Lower lobe of right lung (tissue), 2 donors: ENCODE results near the gene PYGB. TPM values are rescaled to one million over a fixed set of nuclear protein-coding genes. Genes with fewer than 3 reads are reported as not detected.

Experiments used
- ATAC-seq, 2 donors: fragments of 200-7000 bp; cut with Tn5 transposase; one replicate each; pipeline ENCODE4 v1.9.1; 2020 to 2022; ENCODE audit warnings: mild to moderate bottlenecking in 2 of 2, moderate library complexity in 2 of 2
- DNase-seq: peaks from one replicate; pipeline ENCODE4 v3.0.0-alpha.2; 2020
- H3K27ac ChIP-seq: fragments of 200-600 bp; one replicate; pipeline ENCODE4 v1.8.0; 2022
- H3K27me3 ChIP-seq: fragments of 200-600 bp; one replicate; pipeline ENCODE4 v1.8.0; 2022; ENCODE audit warnings: low read depth
- H3K36me3 ChIP-seq: fragments of 200-600 bp; one replicate; pipeline ENCODE4 v1.8.0; 2022; ENCODE audit warnings: mild to moderate bottlenecking
- H3K4me1 ChIP-seq: fragments of 200-600 bp; one replicate; pipeline ENCODE4 v1.8.0; 2022
- H3K4me3 ChIP-seq: fragments of 200-600 bp; one replicate; pipeline ENCODE4 v1.8.0; 2022; ENCODE audit warnings: mild to moderate bottlenecking
- H3K9me3 ChIP-seq: fragments of 200-600 bp; one replicate; pipeline ENCODE4 v1.8.0; 2022
- intact Hi-C: fragments of 100-400 bp; cut with DNase I; formaldehyde crosslinking; loops from one replicate; pipeline ENCODE4 v1.11.0; 2022
- total RNA-seq: library from RNA; stranded (reverse); fragmentation: NEBNext Ultra II Directional; extraction: Animal tissue kit (Norgen Biotek cat#: 25700); gene quantifications from one replicate; pipeline ENCODE4 v1.2.1, GENCODE V29; 2021
- TF ChIP-seq, protein P1 (sequence below): fragments of 200-600 bp; IDR thresholded peaks from one replicate; pipeline ENCODE4 v1.8.0; 2022; ENCODE audit warnings: antibody characterized with exemption, mild to moderate bottlenecking
- donor health status: DM: no; HTN: yes; CAD: no; lungs with severe emphysema.

The PYGB gene
- total RNA-seq, 1 donor from 2014 or later: 57.5 TPM

DNA sequence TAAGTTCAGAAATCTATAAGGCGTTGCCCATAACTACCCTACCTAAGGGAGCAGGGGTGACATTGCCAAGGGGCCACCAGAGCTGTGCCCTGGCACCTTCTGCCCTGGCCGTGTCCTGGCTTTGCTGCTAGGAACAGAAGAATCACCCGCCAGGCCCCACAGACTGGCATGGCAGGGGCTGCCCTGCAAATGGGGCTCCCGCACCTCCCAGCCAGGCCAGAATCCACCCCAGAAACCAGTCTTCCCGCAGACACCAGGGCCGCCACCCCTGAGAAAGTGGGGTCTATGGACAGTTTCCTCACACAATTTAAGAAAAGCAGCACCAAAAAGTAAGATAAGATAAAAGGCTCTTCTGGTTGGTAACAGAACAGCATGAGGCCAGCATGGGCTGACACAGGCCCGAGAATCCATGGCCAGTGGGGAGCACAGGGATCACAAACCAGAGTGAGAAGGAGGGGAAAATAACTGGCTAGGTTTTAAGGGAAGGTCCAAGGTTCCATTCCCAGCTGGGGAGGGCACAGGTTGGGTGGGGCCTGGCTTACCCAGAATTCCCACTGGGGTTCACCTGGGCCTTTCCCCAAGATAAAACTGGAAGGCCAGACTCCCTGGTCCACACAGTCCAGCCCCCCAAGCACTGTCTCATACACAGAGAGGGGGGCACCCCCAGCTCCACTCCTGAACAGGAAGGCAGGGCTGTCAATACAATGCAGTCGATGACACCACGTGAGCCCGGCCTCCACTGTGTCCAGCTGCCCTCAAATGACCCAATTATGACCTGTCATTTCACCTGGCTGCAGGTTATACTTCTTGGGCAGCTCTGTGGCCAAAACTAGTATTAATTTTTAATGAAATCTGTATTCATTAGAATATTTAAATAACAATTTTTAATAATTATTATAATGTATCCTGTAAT is 59.4 kb downstream of the PYGB start:
- intact Hi-C loops: no loop called here
- H3K27ac ChIP-seq: no peak overlapping the region
- no peaks in the 10 kb centered on the region for H3K9me3 ChIP-seq
- H3K4me1 ChIP-seq: peaks cover 25% of the 10 kb centered on the region
- DNase-seq (peak; percentile 29), ATAC-seq (no peak)
- H3K4me3 ChIP-seq: no peak overlapping the region
- TF ChIP-seq, protein P1, sequence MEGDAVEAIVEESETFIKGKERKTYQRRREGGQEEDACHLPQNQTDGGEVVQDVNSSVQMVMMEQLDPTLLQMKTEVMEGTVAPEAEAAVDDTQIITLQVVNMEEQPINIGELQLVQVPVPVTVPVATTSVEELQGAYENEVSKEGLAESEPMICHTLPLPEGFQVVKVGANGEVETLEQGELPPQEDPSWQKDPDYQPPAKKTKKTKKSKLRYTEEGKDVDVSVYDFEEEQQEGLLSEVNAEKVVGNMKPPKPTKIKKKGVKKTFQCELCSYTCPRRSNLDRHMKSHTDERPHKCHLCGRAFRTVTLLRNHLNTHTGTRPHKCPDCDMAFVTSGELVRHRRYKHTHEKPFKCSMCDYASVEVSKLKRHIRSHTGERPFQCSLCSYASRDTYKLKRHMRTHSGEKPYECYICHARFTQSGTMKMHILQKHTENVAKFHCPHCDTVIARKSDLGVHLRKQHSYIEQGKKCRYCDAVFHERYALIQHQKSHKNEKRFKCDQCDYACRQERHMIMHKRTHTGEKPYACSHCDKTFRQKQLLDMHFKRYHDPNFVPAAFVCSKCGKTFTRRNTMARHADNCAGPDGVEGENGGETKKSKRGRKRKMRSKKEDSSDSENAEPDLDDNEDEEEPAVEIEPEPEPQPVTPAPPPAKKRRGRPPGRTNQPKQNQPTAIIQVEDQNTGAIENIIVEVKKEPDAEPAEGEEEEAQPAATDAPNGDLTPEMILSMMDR: no peak
- no peaks in the 10 kb centered on the region for H3K27me3 ChIP-seq
- peaks cover 34% of the 10 kb centered on the region for H3K36me3 ChIP-seq

DNA sequence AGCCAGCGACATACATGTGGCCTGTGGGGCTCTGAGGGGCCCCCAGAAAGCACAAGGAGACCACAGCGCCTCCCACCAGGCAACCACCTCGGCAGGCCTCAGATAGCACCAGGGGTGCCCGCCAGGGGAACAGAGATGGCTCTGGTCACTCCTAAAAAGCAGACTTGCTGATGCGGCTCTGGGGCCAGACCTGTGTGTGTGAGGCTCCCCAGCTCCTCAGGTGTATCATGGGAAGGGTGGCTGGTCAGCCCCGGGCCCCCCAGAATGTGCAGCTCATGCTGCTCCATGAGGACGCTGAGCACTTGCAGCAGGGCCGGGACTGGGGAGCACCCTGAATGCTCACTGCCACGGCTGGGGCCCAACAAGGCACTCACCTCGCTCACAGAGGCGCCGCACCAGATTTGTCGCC is 60.2 kb downstream of the PYGB start:
- Histone ChIP-seq H3K9me3 (no peaks in the 10 kb centered on the region), H3K36me3 (peaks cover 26% of the 10 kb centered on the region), H3K4me3 (no peak overlapping the region), H3K4me1 (peaks cover 25% of the 10 kb centered on the region), H3K27ac (no peak overlapping the region), H3K27me3 (no peaks in the 10 kb centered on the region)
- TF ChIP-seq, protein P1: no peak
- ATAC-seq (no peak), DNase-seq (peak; percentile 39)
- intact Hi-C loops: no loop called here

DNA sequence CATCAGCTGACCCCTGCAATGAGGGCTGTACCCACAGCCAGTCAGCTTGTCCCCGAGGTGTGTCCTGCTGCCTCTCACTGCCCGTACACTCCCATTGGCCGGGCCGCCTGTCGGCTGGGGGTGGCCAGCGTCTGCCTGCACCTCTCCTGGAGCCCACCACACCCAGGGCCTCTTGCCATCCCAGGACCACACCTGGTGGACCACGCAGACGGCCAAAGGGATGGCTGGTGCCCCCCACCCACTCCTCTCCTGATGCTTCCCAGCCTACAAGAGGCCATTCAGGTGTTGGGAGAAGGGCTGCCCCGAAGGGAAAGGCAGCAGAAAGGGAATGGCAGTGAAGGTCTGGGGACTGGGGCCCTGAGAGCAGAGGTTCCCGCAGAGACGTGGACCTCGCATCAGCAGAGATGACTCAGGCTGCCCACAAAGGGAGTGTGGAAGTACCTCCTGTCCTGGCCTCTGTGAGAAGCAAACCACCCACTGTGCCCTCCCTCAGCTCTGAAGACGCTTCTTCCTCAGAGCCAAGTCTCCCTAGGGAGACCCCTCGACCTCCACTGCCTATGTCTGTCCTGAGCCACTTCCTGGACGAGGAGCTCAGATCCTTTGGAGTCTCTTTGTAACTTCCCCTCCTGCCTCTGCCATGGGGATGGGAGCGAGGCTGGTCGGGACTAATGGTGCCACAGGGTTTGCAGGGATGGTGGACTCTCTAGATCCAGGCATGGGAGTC is 60.9 kb downstream of the PYGB start:
- intact Hi-C loops: no loop called here
- Histone ChIP-seq H3K27me3 (no peaks in the 10 kb centered on the region), H3K4me1 (peaks cover 25% of the 10 kb centered on the region), H3K36me3 (peaks cover 24% of the 10 kb centered on the region), H3K4me3 (no peak overlapping the region), H3K9me3 (no peaks in the 10 kb centered on the region), H3K27ac (peak overlapping the region; percentile 78)
- ATAC-seq: peak; percentile 18 to 25
- TF ChIP-seq, protein P1: no peak
- peak; percentile 49 for DNase-seq

DNA sequence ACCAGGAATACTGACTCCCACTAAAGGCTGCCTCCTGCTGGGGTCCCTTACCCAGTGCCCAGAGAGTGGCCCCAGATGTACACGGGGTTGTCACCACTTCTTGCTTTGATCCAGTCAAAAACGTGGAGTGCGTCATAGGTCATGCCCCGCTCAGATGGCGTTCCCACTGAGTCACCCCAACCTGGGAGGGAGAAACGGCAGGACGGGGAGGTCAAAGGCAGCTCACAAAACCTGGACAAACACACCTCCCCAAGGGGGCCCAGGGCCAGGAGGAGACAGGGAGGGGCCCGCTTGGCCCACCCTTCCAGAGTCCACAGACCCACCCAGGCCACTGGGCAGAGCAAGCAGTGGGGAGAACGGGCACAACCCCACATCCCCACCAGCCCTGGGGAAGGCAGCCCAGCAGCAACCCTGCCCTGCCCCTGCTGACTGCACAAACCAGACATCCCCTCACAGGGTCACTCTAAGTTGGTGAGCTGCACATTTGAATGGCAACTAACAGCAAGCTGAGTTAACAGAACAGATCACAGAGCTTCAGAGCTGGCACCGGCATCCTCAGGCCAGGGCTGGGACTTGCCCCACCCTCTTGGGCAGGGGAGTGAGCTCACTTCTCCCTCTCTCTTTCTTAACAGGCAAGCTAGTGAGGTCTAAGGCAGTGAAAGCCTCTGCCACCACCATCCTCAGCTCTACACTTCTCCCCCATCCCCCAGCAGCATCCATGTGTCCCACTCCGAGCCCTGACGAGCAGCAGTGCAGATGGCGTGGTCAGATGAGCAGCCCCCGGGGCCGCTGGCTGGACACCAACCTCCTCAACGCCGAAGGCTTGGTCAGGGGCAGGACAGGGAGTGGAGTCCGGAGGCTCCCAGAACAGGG is 61.7 kb downstream of the PYGB start:
- Histone ChIP-seq H3K4me1 (peaks cover 25% of the 10 kb centered on the region), H3K4me3 (no peak overlapping the region), H3K27ac (peak overlapping the region; percentile 78), H3K9me3 (no peaks in the 10 kb centered on the region), H3K36me3 (peaks cover 24% of the 10 kb centered on the region), H3K27me3 (no peaks in the 10 kb centered on the region)
- ATAC-seq (peak; percentile 72 to 82), DNase-seq (peak; percentile 65)
- intact Hi-C loops: no loop called here
- TF ChIP-seq, protein P1: no peak

DNA sequence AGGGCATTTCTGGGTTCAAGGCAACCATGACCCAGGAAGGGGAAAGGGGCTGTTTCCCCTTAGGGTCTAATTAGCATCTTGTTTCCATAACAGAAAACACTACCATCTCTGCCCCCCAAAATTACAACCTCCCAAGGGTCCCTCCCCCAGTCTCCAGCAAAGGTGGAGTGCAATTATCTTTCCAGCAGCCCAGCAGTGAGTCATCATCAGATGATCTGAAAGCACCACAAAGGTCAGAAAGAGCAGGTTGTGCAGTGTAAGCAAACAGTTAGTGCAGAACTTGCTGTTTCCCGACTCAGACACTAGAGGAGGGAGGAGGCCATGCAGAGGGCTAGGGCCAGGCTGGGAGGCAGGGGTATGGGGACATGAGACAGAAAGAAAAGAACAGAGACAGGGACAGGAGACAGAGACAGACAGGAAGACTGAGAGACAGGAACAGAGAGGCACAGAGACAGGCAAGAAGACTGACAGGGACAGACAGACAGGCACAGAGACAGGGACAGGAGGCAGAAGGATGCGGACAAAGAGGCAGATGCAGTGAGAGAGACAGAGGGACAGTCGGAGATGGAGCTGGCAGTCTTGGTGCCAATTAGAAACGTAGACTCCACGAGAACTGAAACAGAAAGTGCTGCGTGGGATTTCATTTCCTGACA is 62.5 kb downstream of the PYGB start:
- Histone ChIP-seq H3K27ac (peak overlapping the region; percentile 78), H3K27me3 (no peaks in the 10 kb centered on the region), H3K9me3 (no peaks in the 10 kb centered on the region), H3K4me1 (peaks cover 25% of the 10 kb centered on the region), H3K4me3 (peak overlapping the region; percentile 23), H3K36me3 (peaks cover 21% of the 10 kb centered on the region)
- intact Hi-C loops: no loop called here
- ATAC-seq (peak; percentile 86 to 90), DNase-seq (peak; percentile 58)
- TF ChIP-seq, protein P1: peak; percentile 30
